ENCODE measurements around the gene LRIG1.

LRIG1 gene

DNA sequence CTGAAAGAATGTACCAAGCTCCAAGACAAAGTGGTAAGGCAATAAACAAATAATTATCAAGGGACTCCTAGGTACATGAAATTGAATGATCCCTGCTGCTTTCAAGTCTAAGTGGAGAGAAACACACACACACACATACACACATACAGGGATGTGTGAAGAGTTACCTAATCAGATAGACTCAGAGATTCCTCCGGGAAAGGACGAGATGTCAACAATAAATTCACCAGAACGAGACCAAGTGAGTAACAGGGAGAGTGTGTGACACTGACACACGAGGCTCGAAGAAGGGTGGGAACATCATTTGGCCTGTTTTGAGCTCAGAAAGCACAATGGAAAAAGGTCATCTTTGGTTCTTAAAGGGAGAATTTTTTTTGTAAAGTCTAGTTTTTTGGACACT, 13.4 kb downstream of the LRIG1 start:
- DNase-seq, result peak; percentile 15

DNA sequence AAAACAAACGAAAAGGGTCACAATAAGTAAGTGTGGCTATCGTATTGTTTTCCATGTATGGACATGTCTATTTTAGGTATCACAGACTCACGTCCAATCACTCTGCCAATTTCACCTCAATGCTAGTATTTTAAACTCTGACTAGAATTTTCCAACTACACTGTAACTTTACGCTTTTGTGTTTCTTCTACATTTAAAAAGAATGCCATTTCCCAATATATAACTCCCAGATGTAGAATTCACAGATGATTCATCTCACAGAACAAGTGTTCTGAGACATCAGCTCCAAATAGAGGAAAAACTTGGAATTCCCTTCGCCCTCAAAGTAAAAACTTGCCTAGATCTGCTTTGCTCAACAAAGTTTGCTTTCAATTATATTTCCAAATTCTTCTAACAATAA, 14.2 kb downstream of the LRIG1 start:
- DNase-seq, result no peak

DNA sequence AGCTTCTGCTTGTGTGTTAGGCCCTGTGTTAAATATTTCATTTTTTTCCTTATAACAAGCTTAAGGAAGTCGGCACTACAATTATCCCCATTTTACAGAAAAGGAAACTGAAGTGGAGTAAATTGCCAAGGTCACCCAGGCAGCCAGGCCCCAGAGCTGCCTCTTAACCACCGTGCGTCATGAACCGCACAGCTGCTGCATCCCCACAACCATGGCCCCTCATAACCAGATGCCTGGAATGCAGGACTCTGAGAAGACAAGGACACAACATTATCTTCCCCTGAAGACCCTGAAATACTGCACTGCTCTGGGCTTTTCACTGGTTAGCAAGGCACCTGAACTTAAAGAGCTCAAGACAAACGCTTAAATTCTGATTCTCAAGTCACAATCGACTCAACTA, 14.6 kb downstream of the LRIG1 start:
- DNase-seq, result peak; percentile 4

DNA sequence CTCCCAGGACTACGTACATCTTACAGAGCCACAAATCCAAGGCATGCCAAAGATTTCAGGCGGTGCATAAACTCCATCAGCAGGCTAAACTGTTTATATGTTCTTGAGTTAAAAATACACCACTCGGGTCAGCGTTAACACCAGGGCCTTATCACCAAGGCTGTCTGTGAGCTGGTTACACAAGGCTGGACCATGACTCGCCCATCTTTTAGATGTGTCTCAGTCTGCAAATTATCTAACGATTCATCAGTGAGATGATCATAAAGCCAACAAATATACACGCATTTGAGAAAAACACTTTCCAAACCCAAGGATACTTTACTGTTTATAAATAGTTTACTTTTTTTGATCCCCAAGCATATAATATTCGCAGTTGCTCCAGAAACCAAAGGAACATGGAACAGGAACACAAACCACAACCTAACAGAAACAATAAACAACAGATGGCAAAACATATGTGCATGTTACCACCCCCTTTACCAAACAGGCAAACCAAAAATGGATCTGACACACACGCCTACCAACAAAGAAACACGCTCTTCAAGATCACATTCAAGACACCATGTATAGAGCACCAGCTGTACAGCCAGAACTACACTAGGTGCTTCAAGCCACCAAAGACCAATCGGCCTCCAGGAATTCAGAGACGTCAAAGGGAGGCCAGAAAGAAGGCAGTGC, 15.4 kb downstream of the LRIG1 start:
- DNase-seq, result peak; percentile 77

DNA sequence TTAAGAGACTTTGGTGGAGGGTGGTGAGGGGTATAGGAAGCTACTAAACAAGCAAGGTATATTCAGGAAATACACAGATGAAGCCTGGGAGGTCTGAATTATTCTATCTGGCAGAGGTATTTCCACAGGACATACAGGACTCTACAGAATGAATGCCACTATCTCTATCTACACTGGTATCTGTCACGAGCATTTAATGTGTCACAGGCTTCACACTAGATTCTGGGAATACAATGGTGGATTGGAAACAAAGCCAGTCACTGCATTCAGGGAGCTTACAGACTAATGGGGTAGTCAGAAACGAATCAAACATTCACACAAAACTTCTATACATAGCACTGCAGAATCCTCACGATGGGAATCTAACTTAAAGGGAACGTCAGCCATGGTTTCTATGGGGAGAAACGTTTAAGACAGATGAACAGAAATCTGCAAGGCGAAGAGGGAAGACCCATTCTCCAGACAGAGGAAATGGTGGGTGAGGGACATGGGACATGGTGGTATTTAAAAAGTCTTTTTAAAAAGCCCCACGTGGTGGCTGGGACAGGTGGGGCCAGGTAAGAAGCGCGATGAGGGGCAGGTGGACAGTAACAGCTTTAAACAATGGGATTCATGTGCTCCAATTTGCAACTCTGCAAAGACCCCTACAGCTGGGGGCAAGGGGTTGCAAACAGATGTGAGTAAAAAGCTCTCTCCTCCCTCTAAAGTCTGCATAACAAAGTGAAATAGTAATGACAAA, 16.5 kb downstream of the LRIG1 start:
- no peak for DNase-seq

DNA sequence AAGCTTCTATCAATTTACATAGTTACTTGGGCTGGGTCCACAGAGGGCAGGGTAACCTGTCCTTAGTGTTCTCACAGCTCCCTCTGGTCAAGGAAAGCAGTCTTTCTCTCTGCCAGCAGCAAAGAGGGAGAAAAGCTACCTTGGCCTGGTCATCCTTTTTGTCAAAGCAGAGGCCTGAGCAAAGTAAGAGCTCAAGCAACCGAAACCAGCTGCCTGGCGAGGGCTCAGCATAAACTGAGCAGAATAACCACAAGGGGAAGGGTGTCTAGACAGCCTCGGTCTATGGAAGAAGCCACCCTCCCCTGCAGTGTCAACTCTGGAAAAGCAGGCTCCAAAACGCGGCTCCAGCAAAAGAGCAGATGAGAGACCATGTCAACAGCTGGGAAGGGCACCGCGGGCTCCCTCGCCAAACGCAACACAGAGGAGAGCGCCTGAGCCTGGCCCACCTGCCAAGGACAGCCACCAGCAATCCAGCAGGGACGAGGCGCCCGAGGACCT, 17.4 kb downstream of the LRIG1 start:
- no peak for DNase-seq

DNA sequence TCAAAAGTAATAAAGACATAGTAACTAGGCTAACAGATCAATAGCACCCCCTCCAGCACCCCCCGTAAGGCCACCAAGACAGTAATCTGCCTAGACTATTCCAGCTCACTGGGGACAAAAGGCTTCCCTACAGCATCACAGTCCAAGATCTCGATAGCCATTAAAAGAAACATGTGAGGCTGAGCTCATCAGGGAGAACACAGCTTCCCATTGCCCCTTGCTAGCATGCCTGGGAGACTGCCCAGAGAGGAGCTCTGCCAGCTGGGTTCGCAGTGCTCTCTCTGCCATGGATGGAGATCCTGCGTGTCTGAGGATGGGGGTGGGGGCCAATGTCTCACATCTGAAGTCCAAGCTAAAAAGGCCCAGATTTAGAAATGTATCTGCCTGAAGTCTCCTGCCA, 17.8 kb downstream of the LRIG1 start:
- no peak for DNase-seq

DNA sequence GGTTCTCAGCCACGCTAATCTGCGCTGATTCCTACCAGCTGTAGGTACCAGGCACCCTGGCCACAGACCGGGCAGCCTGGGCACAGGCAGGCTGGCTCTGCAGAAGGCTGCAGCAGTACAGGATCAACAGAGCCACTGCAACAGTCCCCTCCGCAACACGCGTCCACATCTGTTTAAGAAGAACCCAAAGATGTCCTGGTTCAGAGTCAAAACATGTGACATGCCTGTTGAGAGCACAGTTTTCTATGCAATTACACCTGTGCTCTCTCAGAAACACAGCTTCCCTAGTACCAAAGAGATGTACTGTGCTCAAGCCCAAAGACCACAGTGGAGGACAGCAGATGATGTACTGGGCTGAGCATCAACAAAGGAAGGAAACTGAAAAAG, 18.8 kb downstream of the LRIG1 start:
- DNase-seq, result no peak

DNA sequence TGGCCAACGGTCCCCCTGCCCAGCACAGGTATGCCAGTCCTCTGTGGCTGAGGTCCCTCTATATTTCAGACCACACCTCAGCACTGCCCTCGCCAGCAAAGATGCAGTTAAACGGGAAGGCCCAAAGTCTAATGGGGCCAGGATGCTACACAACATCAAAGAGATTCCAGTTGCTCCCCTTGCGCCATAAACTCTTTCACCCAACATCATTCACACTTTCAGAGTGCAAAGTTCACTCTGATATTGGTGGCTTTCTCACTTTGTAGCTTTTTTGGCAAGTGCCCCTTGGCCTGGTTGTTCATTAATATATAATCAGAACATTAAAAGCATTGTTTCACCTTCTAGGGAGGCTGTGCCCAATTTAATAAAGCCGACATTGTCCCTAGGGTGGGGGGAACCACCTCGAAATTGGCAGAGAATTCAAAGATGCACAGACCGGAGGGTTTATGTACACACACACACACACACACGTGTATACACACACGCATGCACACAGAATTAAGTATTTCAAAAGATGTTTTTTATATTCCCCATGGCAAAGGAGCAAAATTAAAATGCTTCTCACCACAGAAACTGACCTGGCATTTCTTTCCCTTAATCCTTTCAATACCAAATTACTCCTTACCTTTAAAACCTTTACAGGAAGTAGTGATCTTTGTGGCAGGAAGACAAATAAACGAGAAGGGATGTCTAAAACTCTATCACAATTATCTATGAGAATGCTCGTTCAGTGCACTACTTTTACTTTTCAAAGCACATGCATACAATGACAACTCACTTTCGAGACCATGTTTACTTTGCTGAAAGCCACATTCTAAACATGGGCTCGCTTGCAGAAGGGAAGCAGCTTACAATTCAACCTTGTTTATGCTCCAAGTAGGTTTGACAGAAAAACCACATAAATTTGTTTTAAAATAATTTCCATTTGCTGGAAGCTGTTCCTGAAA, 19.5 kb downstream of the LRIG1 start:
- no peak for DNase-seq

DNA sequence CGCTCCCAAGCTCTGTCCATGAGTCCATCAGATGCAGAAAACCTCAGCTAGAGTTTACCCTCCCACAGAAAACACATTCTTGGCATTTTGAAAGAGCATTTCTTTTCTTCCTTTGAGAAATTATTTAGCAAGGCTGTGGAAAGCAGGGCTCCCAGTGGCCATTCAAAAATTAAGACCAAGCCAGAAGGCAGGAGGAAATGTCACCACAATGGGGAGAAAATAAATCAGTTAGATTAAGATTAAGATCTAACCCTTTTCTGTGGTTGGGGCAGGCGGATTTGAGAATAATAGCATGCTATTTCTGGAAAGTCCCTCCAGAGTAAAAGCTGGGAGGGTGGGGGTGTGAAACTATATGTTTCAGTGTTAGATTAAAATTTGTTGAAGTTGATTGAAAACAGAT, 20.2 kb downstream of the LRIG1 start:
- DNase-seq, result peak; percentile 13

DNA sequence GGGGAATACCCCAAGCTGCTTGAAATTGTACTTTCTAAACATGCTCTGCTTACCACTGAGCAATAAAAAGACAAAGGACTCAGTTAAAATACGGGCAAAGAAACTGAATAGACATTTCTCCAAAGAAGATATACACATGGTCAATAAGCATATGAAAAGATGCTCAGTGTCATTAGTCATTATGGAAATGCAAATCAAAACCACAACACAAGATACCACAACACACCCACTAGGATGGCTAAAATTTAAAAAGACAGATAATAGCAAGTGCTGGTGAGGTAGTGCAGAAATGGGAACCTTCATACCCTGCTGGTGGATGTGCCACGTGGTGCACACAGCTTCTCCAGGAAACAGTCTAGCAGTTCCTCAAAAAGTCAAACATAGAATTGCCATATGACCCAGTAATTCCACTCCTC, 21.3 kb downstream of the LRIG1 start:
- DNase-seq, result no peak

DNA sequence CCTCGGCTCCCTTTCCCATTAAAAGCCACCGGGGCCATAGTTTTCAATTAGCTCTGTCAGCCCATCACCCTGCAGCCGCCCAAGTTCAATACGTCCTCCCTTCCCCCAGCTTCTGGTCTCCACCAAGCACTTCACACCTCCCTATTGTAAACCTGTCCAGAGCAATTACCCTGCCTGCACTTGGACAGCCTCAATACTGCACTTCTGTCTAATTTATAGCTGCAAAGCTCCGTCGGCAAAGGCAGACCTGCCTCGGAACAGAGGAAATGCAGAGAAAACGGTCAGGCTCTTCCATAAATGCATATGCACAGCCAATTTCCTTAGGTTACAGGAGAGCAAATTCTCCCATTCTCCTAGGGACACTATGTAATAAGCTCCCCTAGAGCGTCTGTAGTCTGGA, 21.9 kb downstream of the LRIG1 start:
- no peak for DNase-seq

DNA sequence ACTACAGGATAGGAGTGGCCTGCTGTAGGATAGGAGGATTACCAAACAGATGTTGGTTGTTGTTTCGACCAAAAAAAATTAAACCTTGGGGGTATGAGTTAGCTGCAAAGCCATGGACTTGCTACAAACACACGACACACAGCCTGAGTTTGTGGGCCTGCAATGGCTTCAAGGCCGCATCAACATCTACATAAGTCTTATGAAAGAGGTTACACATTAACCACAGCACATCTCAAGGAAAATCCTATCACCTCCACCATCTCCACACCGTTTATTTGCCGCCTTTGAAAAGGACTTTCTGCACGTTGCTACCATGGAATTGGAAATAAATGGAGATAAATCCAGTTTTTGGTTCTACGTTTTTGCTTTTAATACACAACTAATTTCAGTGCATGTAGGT, 23.0 kb downstream of the LRIG1 start:
- DNase-seq, result no peak

DNA sequence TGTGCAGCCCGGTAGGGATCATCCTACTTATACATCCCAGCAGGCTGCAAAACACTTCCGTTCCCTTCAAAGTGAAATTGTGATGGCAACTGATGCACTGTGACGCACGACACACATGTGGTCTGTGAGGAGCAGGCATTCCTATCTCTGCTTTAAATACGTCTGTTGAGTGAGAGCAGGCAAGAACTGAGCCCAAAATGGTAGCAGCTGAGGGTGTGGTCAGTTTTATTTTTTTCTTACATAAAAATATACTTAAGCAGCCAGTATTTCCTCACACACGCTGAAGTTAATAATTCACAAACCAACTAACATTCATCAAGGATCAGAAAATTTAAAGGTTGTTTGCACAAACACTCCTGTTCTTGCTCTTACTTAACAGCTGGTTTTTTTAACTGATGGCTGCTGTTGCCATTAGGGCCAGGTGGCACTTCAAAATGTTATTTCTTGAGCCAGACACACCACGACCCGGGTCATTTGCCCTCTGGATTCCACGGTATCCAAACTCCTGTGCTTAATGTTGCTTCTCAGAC, 23.9 kb downstream of the LRIG1 start:
- no peak for DNase-seq

DNA sequence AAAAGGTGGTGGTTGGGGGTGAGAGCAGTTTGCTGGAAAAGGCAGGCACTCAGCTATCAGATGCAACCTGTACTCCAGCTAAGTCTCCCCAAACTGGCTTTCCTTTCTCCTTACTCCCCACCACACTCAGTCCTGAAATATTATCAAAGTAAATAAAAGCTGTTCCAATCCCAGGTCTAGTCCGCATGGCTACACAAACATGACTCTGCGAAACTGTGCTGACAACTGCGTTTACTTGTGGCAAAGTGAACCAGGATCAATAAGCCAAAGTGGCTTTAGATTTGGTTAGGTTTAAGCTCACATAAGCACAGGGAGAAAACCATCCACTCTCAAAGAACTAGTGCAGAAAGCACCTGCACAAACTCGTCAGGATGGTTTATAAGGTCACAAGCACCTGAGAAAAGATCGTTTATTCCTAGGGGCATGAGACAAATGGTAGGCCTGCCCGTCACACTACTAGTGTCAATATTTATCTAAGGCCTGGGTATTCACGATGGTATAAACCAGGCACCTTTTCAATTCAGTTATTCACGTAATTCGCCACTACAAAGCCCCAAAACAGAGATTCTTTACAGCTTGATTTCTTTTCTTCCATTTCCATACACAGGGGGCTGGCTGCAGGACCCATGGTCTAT, 25.3 kb downstream of the LRIG1 start:
- no peak for DNase-seq

DNA sequence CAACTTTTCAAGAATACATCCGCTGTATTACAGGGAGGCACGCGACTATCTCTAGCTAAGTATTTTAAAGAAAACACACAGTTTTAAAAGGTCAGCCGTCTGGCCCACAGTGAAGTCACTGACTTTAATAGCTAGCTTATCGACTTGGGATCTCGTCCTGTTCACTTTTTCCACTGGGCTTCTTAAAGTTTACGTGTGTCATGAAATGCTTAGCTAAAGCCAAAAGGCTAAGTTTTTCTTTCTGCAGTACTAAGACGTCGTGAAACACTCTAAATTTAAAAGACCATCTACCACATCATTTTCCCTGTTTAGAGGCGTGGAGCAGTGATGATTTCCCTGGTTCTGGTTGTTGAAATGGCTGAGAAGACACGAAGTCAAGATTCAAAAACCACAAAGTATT, 27.1 kb downstream of the LRIG1 start:
- DNase-seq, result no peak

DNA sequence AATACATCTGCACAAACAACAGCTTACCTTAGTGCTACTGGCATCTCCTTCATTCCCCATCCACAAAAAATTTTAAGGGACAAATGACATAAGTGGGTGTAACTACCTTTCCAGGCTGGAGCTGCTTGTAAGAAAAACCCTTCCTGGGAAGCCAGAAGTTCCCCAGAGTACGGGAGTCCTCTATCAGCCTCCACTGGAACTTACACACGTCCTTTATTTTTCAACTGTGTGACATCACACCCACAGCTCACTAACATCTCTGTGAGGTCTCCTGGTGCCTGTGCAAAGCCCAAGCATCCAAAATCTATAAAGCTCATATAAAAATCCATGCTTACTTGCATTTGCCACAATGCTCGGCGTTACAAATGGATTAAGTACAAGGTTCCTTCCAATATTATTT, 27.6 kb downstream of the LRIG1 start:
- no peak for DNase-seq

DNA sequence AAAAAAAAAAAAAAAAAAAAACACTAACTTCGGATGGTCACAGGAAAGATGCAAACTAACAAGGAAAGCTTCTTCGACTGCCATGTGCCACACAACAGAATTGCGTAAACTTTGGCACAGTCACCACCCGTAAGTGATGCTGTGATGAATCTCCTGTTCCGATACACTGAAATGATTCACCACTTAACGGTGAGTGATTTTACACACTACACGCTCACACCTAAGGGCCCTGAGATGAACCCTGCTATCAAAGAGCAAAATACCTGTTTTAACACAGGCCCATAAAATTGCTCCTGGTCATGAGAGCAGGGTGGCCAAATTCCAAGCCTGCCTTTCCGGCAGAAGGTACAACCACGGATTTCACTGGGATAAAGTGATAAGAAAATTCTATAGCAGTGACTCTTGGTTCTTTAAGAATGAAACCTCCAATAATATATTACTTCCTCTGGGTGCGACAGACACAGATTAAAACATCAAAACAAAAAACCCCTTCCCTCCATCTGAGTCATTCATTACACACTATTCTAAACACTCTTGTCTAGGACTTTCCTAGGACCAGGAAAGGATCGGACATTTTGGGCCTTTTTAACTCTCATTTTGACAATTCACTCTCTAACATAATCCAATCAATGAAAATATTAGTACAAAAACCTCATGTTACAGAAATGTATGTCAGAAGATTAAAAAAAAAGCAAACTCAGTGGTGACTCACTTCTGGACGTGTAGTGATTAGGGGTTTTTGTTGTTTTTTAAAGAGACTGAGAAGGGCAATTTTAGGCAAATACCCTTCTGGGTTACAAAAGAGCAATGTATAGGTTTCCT, 28.3 kb downstream of the LRIG1 start:
- no peak for DNase-seq

DNA sequence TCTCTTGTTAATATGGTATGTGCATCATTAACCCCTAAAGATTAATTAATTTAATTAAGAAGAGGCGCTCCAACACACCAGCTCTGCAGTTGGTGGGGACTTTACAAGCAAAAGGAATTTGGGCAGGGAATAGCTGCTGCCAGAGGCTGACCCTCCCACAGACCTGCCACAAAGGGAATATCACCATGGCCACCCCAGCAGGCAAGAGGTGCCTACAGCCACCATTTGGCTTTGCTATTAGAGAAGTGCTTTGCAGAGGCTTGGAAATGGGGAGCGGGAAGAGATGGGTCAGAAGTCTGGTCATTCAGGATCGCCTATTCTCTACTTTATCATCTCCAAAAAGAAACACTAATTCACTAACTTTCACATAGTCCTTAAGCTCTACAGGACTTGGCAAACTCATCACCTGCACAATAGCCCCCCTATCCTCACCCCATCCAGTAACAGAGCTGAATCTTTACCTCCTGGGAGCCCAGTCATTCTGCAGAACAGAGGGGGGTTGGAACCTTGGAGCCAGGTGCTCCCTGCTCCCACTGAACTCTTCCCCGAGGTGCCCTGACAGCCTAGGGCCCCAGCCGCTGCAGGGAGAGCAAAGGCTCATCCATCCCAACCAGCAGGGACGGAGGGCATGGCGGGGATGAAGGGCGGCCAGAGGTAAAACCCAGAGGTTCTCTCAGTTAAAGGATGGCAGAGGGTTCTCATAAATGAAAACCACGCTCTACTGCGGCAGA, 29.7 kb downstream of the LRIG1 start:
- DNase-seq, result no peak

DNA sequence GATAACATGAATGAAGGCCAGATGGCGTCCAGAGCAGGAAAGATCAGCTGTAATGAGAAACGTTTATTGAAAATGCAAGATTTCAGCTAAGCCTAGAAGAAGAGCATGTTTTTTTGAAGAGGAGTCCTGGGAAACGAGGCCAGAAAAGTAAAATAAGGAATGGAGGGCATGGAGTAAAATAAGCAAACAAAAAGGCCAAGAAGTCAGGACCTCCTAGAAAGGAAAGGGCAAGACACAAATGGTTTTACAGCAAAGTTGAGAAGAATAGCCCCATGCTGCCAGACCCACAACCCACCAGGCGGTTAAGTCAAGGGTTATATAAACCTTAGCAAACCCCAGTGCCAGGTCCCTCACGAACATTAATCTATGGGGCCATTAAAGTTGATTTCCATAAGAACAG, 30.5 kb downstream of the LRIG1 start:
- no peak for DNase-seq

DNA sequence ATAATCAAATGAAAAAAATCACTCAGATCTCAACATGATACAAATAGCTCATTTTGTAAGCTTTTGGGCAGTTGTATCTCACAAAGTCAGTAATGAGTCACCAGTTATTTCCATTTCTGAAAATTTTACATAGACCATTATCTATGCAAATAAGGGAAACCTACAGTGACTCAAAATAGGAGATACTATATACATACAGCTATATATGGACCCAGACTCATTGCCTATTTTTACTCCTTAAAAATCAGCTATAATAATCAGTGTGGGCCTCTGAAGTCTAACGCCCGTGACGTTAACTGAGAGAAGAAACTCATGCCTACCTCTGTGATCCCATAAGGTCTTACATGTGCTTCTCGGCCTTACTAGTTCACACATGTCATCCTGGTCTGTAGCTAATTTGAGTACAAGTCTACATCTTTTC, 31.6 kb downstream of the LRIG1 start:
- no peak for DNase-seq

All from NCI-H82 (cell line).